SK-N-MC (cell line): Measurements from ENCODE around the gene ZCCHC24.

Experiments used
- EZH2 ChIP-seq: fragments of 200-600 bp; sonication (generic); IDR thresholded peaks from one replicate; pipeline ENCODE4 v1.6.1; 2017; ENCODE audit warnings: antibody characterized with exemption
- POLR2AphosphoS5 ChIP-seq: IDR thresholded peaks from 2 replicates; pipeline ENCODE4 v1.6.1; 2012; ENCODE audit warnings: mild to moderate bottlenecking, low read depth, low read length, borderline replicate concordance

- no peak for TF ChIP-seq EZH2
- TF ChIP-seq POLR2AphosphoS5: no peak
These were observed 8.8 kb upstream of the ZCCHC24 start for GRCh38 chr10:79454259-79454658.
